Activated CD8-positive, alpha-beta T cell treated with anti-CD3 and anti-CD28 coated beads, Interleukin-2, amount 10 ng/mL, durations not matched to agents 7 days and 5 days (primary cell): ENCODE data around the gene LGALS4. TPM values are rescaled to one million over a fixed set of nuclear protein-coding genes. Genes with fewer than 3 reads are reported as not detected.
"Not testable (repeated sequence)": the region's sequence is repeated elsewhere in the genome, so short reads cannot be mapped to it uniquely, and the experiment has no call there.

Source experiments
- ATAC-seq: fragments of 150-1000 bp; cut with Tn5 transposase; one replicate; pipeline ENCODE4 v1.10.0; 2021; ENCODE audit warnings: moderate library complexity
- CTCF ChIA-PET: fragments of 350-600 bp; sonication (Branson Sonifier 250); formaldehyde crosslinking; loops from one replicate; lab custom pipeline; 2021; ENCODE audit warnings: antibody characterized with exemption; lab: Charles Lee
- POLR2A ChIA-PET: fragments of 350-600 bp; sonication (Branson Sonifier 250); formaldehyde crosslinking; loops from one replicate; lab custom pipeline; 2021; ENCODE audit warnings: antibody characterized with exemption; lab: Charles Lee
- DNase-seq: peaks from one replicate; pipeline ENCODE4 v3.0.0-alpha.2; 2020
- H3K27ac Mint-ChIP-seq: one replicate; pipeline ENCODE4 v1.8.0; 2021; ENCODE audit warnings: mild to moderate bottlenecking, mixed read lengths
- H3K27me3 Mint-ChIP-seq: one replicate; pipeline ENCODE4 v1.8.0; 2021; ENCODE audit warnings: low read depth, mixed read lengths
- H3K36me3 Mint-ChIP-seq: one replicate; pipeline ENCODE4 v1.8.0; 2021; ENCODE audit warnings: low read depth, mixed read lengths
- H3K4me1 Mint-ChIP-seq: one replicate; pipeline ENCODE4 v1.8.0; 2021; ENCODE audit warnings: low read depth, mixed read lengths
- H3K4me3 Mint-ChIP-seq: one replicate; pipeline ENCODE4 v1.8.0; 2021; ENCODE audit warnings: mild to moderate bottlenecking, mixed read lengths
- H3K9me3 Mint-ChIP-seq: one replicate; pipeline ENCODE4 v1.8.0; 2022; ENCODE audit warnings: mixed read lengths; ENCODE audit not compliant: insufficient read depth
- total RNA-seq, 2 experiments: library from RNA; stranded (reverse); gene quantifications; one replicate each; pipeline ENCODE4 v1.2.3, GENCODE V29; 2021

Gene LGALS4
- total RNA-seq, 2 experiments from 2014 or later, result 1.6 to 1.8 TPM

- peaks cover 2% of the 10 kb centered on the region for H3K36me3 Mint-ChIP-seq
- ChIA-PET CTCF (no interaction called here), POLR2A (no interaction called here)
- DNase-seq, result no peak
- H3K27me3 Mint-ChIP-seq, result no peaks in the 10 kb centered on the region
- H3K27ac Mint-ChIP-seq, result no peak overlapping the region
- ATAC-seq, result no peak
- H3K9me3 Mint-ChIP-seq, result no peaks in the 10 kb centered on the region
- peaks cover 7% of the 10 kb centered on the region for H3K4me1 Mint-ChIP-seq
- no peak overlapping the region for H3K4me3 Mint-ChIP-seq
These were observed 6.4 kb downstream of the LGALS4 start for GRCh38 chr19:38806371-38806770.

GRCh38 chr19:38805180-38805579, 7.6 kb downstream of the LGALS4 start:
- Mint-ChIP-seq H3K4me3 (no peak overlapping the region), H3K4me1 (peaks cover 7% of the 10 kb centered on the region), H3K27ac (peak overlapping the region; percentile 71), H3K9me3 (no peaks in the 10 kb centered on the region), H3K36me3 (peaks cover 2% of the 10 kb centered on the region), H3K27me3 (no peaks in the 10 kb centered on the region)
- DNase-seq (no peak), ATAC-seq (no peak)
- POLR2A ChIA-PET, result no interaction called here
- CTCF ChIA-PET, result interaction anchor here (1.2 kb wide), 1 partner anchor 125 kb away, joined by 4 read pairs; the partner anchor contains the start of genes MRPS12 and SARS2

- Mint-ChIP-seq H3K27ac (no peak overlapping the region), H3K9me3 (no peaks in the 10 kb centered on the region), H3K27me3 (no peaks in the 10 kb centered on the region), H3K36me3 (peaks cover 2% of the 10 kb centered on the region), H3K4me1 (peaks cover 7% of the 10 kb centered on the region), H3K4me3 (no peak overlapping the region)
- no peak for ATAC-seq
- ChIA-PET CTCF (interaction anchor here (1.5 kb wide), 1 partner anchor 34 kb away, joined by 3 read pairs; no protein-coding TSS in a partner anchor), POLR2A (no interaction called here)
- no peak for DNase-seq
These were observed 9.2 kb downstream of the LGALS4 start for GRCh38 chr19:38803543-38803942.

GRCh38 chr19:38801359-38802095, 11.2 kb downstream of the LGALS4 start:
- no peaks in the 10 kb centered on the region for H3K27me3 Mint-ChIP-seq
- no peak overlapping the region for H3K27ac Mint-ChIP-seq
- ATAC-seq, result no peak
- DNase-seq, result no peak
- H3K9me3 Mint-ChIP-seq, result no peaks in the 10 kb centered on the region
- H3K36me3 Mint-ChIP-seq, result peaks cover 2% of the 10 kb centered on the region
- ChIA-PET CTCF (no interaction called here), POLR2A (interaction anchor here (0.6 kb wide), 1 partner anchor 146 kb away, joined by 3 read pairs; no protein-coding TSS in a partner anchor)
- peaks cover 7% of the 10 kb centered on the region for H3K4me1 Mint-ChIP-seq
- H3K4me3 Mint-ChIP-seq, result no peak overlapping the region

GRCh38 chr19:38800577-38801347, 12.0 kb downstream of the LGALS4 start:
- no peak for DNase-seq
- ChIA-PET POLR2A (interaction anchor here (0.6 kb wide), 1 partner anchor 146 kb away, joined by 3 read pairs; no protein-coding TSS in a partner anchor), CTCF (no interaction called here)
- H3K36me3 Mint-ChIP-seq, result peaks cover 2% of the 10 kb centered on the region
- H3K27me3 Mint-ChIP-seq, result no peaks in the 10 kb centered on the region
- no peak overlapping the region for H3K27ac Mint-ChIP-seq
- no peak overlapping the region for H3K4me3 Mint-ChIP-seq
- no peaks in the 10 kb centered on the region for H3K9me3 Mint-ChIP-seq
- peaks cover 7% of the 10 kb centered on the region for H3K4me1 Mint-ChIP-seq
- ATAC-seq, result no peak

- H3K27me3 Mint-ChIP-seq, result peaks cover 9% of the 10 kb centered on the region
- POLR2A ChIA-PET, result no interaction called here
These were observed 13.6 kb downstream of the LGALS4 start for GRCh38 chr19:38799104-38799503.

GRCh38 chr19:38797781-38798180, 15.0 kb downstream of the LGALS4 start:
- CTCF ChIA-PET, H3K27ac Mint-ChIP-seq, ATAC-seq, DNase-seq, H3K9me3 Mint-ChIP-seq, H3K4me3 Mint-ChIP-seq, H3K36me3 Mint-ChIP-seq, H3K4me1 Mint-ChIP-seq, POLR2A ChIA-PET: not testable (repeated sequence)
- H3K27me3 Mint-ChIP-seq, result peaks cover 14% of the 10 kb centered on the region

More at GRCh38 chr19:38799104-38799503, 13.6 kb downstream of the LGALS4 start:
- no peak overlapping the region for H3K4me3 Mint-ChIP-seq
- no peaks in the 10 kb centered on the region for H3K36me3 Mint-ChIP-seq
- no peaks in the 10 kb centered on the region for H3K4me1 Mint-ChIP-seq
- H3K27ac Mint-ChIP-seq, result no peak overlapping the region
- ATAC-seq, result no peak
- no peaks in the 10 kb centered on the region for H3K9me3 Mint-ChIP-seq
- CTCF ChIA-PET, result interaction anchor here (0.7 kb wide), 1 partner anchor 30 kb away, joined by 3 read pairs; no protein-coding TSS in a partner anchor
- no peak for DNase-seq

GRCh38 chr19:38796154-38796553, 16.6 kb downstream of the LGALS4 start:
- ATAC-seq, result no peak
- H3K27me3 Mint-ChIP-seq, result peaks cover 14% of the 10 kb centered on the region
- ChIA-PET CTCF (no interaction called here), POLR2A (no interaction called here)
- DNase-seq, result no peak
- H3K4me3 Mint-ChIP-seq, result no peak overlapping the region
- H3K4me1 Mint-ChIP-seq, result peaks cover 8% of the 10 kb centered on the region
- H3K27ac Mint-ChIP-seq, result no peak overlapping the region
- H3K9me3 Mint-ChIP-seq, result no peaks in the 10 kb centered on the region
- H3K36me3 Mint-ChIP-seq, result no peaks in the 10 kb centered on the region

- H3K27me3 Mint-ChIP-seq, result peaks cover 14% of the 10 kb centered on the region
- H3K36me3 Mint-ChIP-seq, result no peaks in the 10 kb centered on the region
- DNase-seq, result no peak
- H3K4me3 Mint-ChIP-seq, result no peak overlapping the region
- CTCF ChIA-PET, result no interaction called here
- ATAC-seq, result no peak
- no peak overlapping the region for H3K27ac Mint-ChIP-seq
- POLR2A ChIA-PET, result no interaction called here
- no peaks in the 10 kb centered on the region for H3K9me3 Mint-ChIP-seq
- peaks cover 8% of the 10 kb centered on the region for H3K4me1 Mint-ChIP-seq
These were observed 17.2 kb downstream of the LGALS4 start for GRCh38 chr19:38795549-38795948.

GRCh38 chr19:38793671-38794070, 19.1 kb downstream of the LGALS4 start:
- H3K4me3 Mint-ChIP-seq, result no peak overlapping the region
- H3K9me3 Mint-ChIP-seq, result no peaks in the 10 kb centered on the region
- ChIA-PET CTCF (interaction anchor here (1.4 kb wide), 1 partner anchor 24 kb away, joined by 8 read pairs; no protein-coding TSS in a partner anchor), POLR2A (no interaction called here)
- no peaks in the 10 kb centered on the region for H3K36me3 Mint-ChIP-seq
- ATAC-seq (no peak), DNase-seq (no peak)
- H3K27ac Mint-ChIP-seq, result no peak overlapping the region
- peaks cover 8% of the 10 kb centered on the region for H3K4me1 Mint-ChIP-seq
- peaks cover 14% of the 10 kb centered on the region for H3K27me3 Mint-ChIP-seq

- CTCF ChIA-PET, result interaction anchor here (0.6 to 1.4 kb wide), 4 partner anchors 18 to 146 kb away, joined by 3 to 8 read pairs (median 3); partner anchors contain the start of gene ACTN4
- ATAC-seq (no peak), DNase-seq (no peak)
- POLR2A ChIA-PET, result no interaction called here
- Mint-ChIP-seq H3K27ac (no peak overlapping the region), H3K9me3 (no peaks in the 10 kb centered on the region), H3K36me3 (no peaks in the 10 kb centered on the region), H3K27me3 (peaks cover 14% of the 10 kb centered on the region), H3K4me1 (peaks cover 8% of the 10 kb centered on the region), H3K4me3 (no peak overlapping the region)
These were observed 19.6 kb downstream of the LGALS4 start for GRCh38 chr19:38793177-38793576.
